SK-N-SH treated with all-trans-retinoic acid at 6 μM for 48 hours (cell line): Measurements from ENCODE around the gene CCNC.

Experiments
- ARNTL ChIP-seq: fragments of 450-650 bp; formaldehyde crosslinking; IDR thresholded peaks from 2 replicates; pipeline ENCODE4 v1.5.0; 2020; ENCODE audit warnings: low read depth, mild to moderate bottlenecking, moderate library complexity, borderline replicate concordance
- BACH2 ChIP-seq: fragments of 250-450 bp; sonication (Bioruptor Pico); IDR thresholded peaks from 2 replicates; pipeline ENCODE4 v1.9.0; 2021; ENCODE audit warnings: mild to moderate bottlenecking, borderline replicate concordance
- ESRRG ChIP-seq: fragments of 250-450 bp; sonication (Bioruptor Pico); IDR thresholded peaks from 2 replicates; pipeline ENCODE4 v1.6.1; 2021; ENCODE audit warnings: mild to moderate bottlenecking
- RARB ChIP-seq: fragments of 250-450 bp; sonication (Bioruptor Pico); IDR thresholded peaks from 2 replicates; pipeline ENCODE4 v1.8.0; 2021; ENCODE audit warnings: mild to moderate bottlenecking, moderate library complexity
- TCF4 ChIP-seq: fragments of 250-450 bp; sonication (Bioruptor Pico); IDR thresholded peaks from 2 replicates; pipeline ENCODE4 v1.8.0; 2021; ENCODE audit warnings: mild to moderate bottlenecking, moderate library complexity, borderline replicate concordance
- ZFP3 ChIP-seq: fragments of 250-450 bp; sonication (Bioruptor Pico); IDR thresholded peaks from 2 replicates; pipeline ENCODE4 v1.5.0; 2020; ENCODE audit warnings: mild to moderate bottlenecking, moderate library complexity
- ZNF70 ChIP-seq: fragments of 450-650 bp; formaldehyde crosslinking; IDR thresholded peaks from 2 replicates; pipeline ENCODE4 v1.5.0; 2020; ENCODE audit warnings: mild to moderate bottlenecking, moderate library complexity
- TF ChIP-seq, protein P1 (sequence below): fragments of 250-450 bp; sonication (Bioruptor Pico); IDR thresholded peaks from 2 replicates; pipeline ENCODE4 v1.8.0; 2020; ENCODE audit warnings: mild to moderate bottlenecking, moderate library complexity, borderline replicate concordance
- TF ChIP-seq, protein P2 (sequence below): fragments of 250-450 bp; sonication (Bioruptor Pico); IDR thresholded peaks from 2 replicates; pipeline ENCODE4 v1.8.0; 2021; ENCODE audit warnings: low read depth, mild to moderate bottlenecking, moderate library complexity, borderline replicate concordance
- TF ChIP-seq, protein P3 (sequence below): fragments of 250-450 bp; sonication (Bioruptor Pico); IDR thresholded peaks from 2 replicates; pipeline ENCODE4 v1.5.1; 2020; ENCODE audit warnings: low read depth, mild to moderate bottlenecking, moderate library complexity
- TF ChIP-seq, protein P4 (sequence below): fragments of 250-450 bp; sonication (Bioruptor Pico); IDR thresholded peaks from 2 replicates; pipeline ENCODE4 v1.5.0; 2020; ENCODE audit warnings: mild to moderate bottlenecking, moderate library complexity

DNA sequence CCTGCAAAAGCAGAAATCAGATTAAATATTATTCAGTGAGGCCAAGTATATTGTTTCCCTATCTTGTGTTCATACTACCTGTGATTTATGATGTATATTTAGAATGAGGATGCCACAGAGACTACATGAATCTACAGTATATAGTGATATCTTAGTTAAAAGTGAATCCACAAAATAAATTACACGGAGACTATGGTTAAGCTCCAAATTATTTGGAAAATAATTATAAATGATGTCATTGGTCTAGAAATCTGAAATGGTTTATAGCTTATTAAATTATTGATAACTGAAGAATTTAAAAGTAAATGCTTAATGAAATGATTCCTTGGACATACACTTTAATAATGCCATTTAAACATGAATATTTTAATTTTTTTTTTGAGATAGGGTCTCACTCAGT lies 49.0 kb downstream of the CCNC start:
- TF ChIP-seq RARB (CRISPR knock-in tag): no peak
- TF ChIP-seq TCF4 (CRISPR knock-in tag): no peak
- TF ChIP-seq ZFP3 (CRISPR knock-in tag): no peak
- TF ChIP-seq BACH2 (CRISPR knock-in tag): no peak
- no peak for TF ChIP-seq ESRRG
- TF ChIP-seq, protein P1, sequence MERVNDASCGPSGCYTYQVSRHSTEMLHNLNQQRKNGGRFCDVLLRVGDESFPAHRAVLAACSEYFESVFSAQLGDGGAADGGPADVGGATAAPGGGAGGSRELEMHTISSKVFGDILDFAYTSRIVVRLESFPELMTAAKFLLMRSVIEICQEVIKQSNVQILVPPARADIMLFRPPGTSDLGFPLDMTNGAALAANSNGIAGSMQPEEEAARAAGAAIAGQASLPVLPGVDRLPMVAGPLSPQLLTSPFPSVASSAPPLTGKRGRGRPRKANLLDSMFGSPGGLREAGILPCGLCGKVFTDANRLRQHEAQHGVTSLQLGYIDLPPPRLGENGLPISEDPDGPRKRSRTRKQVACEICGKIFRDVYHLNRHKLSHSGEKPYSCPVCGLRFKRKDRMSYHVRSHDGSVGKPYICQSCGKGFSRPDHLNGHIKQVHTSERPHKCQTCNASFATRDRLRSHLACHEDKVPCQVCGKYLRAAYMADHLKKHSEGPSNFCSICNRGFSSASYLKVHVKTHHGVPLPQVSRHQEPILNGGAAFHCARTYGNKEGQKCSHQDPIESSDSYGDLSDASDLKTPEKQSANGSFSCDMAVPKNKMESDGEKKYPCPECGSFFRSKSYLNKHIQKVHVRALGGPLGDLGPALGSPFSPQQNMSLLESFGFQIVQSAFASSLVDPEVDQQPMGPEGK (CRISPR knock-in tag): no peak
- TF ChIP-seq, protein P2, sequence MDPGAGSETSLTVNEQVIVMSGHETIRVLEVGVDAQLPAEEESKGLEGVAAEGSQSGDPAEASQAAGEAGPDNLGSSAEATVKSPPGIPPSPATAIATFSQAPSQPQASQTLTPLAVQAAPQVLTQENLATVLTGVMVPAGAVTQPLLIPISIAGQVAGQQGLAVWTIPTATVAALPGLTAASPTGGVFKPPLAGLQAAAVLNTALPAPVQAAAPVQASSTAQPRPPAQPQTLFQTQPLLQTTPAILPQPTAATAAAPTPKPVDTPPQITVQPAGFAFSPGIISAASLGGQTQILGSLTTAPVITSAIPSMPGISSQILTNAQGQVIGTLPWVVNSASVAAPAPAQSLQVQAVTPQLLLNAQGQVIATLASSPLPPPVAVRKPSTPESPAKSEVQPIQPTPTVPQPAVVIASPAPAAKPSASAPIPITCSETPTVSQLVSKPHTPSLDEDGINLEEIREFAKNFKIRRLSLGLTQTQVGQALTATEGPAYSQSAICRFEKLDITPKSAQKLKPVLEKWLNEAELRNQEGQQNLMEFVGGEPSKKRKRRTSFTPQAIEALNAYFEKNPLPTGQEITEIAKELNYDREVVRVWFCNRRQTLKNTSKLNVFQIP (CRISPR knock-in tag): no peak
- TF ChIP-seq ARNTL (CRISPR knock-in tag): no peak
- TF ChIP-seq, protein P3, sequence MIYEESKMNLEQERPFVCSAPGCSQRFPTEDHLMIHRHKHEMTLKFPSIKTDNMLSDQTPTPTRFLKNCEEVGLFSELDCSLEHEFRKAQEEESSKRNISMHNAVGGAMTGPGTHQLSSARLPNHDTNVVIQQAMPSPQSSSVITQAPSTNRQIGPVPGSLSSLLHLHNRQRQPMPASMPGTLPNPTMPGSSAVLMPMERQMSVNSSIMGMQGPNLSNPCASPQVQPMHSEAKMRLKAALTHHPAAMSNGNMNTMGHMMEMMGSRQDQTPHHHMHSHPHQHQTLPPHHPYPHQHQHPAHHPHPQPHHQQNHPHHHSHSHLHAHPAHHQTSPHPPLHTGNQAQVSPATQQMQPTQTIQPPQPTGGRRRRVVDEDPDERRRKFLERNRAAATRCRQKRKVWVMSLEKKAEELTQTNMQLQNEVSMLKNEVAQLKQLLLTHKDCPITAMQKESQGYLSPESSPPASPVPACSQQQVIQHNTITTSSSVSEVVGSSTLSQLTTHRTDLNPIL (CRISPR knock-in tag): no peak
- TF ChIP-seq, protein P4, sequence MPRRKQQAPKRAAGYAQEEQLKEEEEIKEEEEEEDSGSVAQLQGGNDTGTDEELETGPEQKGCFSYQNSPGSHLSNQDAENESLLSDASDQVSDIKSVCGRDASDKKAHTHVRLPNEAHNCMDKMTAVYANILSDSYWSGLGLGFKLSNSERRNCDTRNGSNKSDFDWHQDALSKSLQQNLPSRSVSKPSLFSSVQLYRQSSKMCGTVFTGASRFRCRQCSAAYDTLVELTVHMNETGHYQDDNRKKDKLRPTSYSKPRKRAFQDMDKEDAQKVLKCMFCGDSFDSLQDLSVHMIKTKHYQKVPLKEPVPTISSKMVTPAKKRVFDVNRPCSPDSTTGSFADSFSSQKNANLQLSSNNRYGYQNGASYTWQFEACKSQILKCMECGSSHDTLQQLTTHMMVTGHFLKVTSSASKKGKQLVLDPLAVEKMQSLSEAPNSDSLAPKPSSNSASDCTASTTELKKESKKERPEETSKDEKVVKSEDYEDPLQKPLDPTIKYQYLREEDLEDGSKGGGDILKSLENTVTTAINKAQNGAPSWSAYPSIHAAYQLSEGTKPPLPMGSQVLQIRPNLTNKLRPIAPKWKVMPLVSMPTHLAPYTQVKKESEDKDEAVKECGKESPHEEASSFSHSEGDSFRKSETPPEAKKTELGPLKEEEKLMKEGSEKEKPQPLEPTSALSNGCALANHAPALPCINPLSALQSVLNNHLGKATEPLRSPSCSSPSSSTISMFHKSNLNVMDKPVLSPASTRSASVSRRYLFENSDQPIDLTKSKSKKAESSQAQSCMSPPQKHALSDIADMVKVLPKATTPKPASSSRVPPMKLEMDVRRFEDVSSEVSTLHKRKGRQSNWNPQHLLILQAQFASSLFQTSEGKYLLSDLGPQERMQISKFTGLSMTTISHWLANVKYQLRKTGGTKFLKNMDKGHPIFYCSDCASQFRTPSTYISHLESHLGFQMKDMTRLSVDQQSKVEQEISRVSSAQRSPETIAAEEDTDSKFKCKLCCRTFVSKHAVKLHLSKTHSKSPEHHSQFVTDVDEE: no peak
- TF ChIP-seq ZNF70 (CRISPR knock-in tag): no peak
